Measurements from ENCODE around the gene RTL10.
"Not testable (repeated sequence)": the region's sequence is repeated elsewhere in the genome, so short reads cannot be mapped to it uniquely, and the experiment has no call there.

The RTL10 gene

DNA sequence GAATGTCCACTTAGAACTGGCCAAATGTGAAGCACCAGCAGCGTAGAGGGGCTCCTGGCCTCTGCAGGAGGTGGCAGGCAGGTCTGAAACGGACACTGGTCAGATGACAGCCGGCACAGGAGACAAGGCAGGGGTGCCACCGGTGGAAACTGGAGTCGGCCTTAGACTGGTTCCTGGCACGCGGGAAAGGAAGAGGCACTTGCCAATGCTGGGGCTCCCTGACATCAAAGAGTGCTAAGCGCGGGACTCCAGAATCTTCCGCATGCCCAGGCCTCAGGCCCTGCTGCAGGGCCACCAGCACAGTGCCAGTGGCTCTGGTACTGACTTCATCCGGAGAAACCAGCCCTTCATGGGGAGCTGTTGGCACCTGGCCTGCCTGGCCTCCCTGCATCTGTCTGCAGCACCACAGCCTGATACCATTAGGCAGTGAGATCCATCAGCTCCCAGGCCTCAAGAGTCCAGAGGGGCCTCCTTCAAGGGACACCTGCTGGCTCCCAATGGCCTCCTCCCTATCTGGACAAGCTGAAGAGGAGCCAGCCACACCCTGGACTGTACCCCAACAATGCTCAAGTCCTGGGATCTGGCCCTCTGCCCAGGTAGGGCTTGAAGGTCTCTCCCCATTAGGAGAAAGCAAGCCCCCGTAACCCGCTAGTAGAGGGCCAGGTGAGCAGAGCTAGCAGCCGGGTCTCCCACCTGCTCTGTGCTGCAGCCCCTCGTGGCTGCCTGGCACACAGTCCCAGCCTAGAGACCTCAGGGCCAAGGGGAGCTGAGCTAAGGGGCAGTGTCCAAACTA, 29.7 kb upstream of the RTL10 start:
- Histone ChIP-seq H3K4me1 (ENCODE audit: control insufficient read depth, low read length) (peaks cover 26% of the 10 kb centered on the region), H3K9me3 (ENCODE audit: control insufficient read depth, insufficient read depth, low read length) (no peaks in the 10 kb centered on the region), H3K4me3 (ENCODE audit: low read length) (no peak overlapping the region), H3K36me3 (ENCODE audit: control insufficient read depth, low read length) (no peaks in the 10 kb centered on the region), H3K9me2 (replicated peaks; ENCODE audit: control insufficient read depth, low read length) (no peaks in the 10 kb centered on the region), H3K4me2 (ENCODE audit: low read length) (no peak overlapping the region), H3K27ac (ENCODE audit: low read depth, low read length) (no peak overlapping the region), H3K27me3 (ENCODE audit: control insufficient read depth, low read length) (no peaks in the 10 kb centered on the region), H4K20me1 (ENCODE audit: control insufficient read depth, insufficient read depth, low read depth, low read length) (no peaks in the 10 kb centered on the region), H3F3A (ENCODE audit: control insufficient read depth, insufficient read depth) (no peaks in the 10 kb centered on the region), H3K79me2 (ENCODE audit: control insufficient read depth, low read length) (no peaks in the 10 kb centered on the region)
- no peak for TF ChIP-seq EZH2phosphoT487 (IDR thresholded peaks at IDR 0.05; ENCODE audit: borderline replicate concordance, low read length)
- TF ChIP-seq, protein P1, sequence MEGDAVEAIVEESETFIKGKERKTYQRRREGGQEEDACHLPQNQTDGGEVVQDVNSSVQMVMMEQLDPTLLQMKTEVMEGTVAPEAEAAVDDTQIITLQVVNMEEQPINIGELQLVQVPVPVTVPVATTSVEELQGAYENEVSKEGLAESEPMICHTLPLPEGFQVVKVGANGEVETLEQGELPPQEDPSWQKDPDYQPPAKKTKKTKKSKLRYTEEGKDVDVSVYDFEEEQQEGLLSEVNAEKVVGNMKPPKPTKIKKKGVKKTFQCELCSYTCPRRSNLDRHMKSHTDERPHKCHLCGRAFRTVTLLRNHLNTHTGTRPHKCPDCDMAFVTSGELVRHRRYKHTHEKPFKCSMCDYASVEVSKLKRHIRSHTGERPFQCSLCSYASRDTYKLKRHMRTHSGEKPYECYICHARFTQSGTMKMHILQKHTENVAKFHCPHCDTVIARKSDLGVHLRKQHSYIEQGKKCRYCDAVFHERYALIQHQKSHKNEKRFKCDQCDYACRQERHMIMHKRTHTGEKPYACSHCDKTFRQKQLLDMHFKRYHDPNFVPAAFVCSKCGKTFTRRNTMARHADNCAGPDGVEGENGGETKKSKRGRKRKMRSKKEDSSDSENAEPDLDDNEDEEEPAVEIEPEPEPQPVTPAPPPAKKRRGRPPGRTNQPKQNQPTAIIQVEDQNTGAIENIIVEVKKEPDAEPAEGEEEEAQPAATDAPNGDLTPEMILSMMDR (IDR thresholded peaks at IDR 0.05; ENCODE audit: low read depth, low read length, poor library complexity, severe bottlenecking): no peak

GRCh38 chr22:19883446-19883845, 28.8 kb upstream of the RTL10 start:
- H3K27ac ChIP-seq (ENCODE audit: low read depth, low read length); H3K9me3 ChIP-seq (ENCODE audit: control insufficient read depth, insufficient read depth, low read length); H4K20me1 ChIP-seq (ENCODE audit: control insufficient read depth, insufficient read depth, low read depth, low read length); H3K79me2 ChIP-seq (ENCODE audit: control insufficient read depth, low read length); H3K4me2 ChIP-seq (ENCODE audit: low read length); H3K4me3 ChIP-seq (ENCODE audit: low read length); H3K36me3 ChIP-seq (ENCODE audit: control insufficient read depth, low read length); H3K9me2 ChIP-seq (replicated peaks; ENCODE audit: control insufficient read depth, low read length); H3K27me3 ChIP-seq (ENCODE audit: control insufficient read depth, low read length); H3F3A ChIP-seq (ENCODE audit: control insufficient read depth, insufficient read depth): not testable (repeated sequence)
- H3K4me1 ChIP-seq (ENCODE audit: control insufficient read depth, low read length): peaks cover 26% of the 10 kb centered on the region

DNA sequence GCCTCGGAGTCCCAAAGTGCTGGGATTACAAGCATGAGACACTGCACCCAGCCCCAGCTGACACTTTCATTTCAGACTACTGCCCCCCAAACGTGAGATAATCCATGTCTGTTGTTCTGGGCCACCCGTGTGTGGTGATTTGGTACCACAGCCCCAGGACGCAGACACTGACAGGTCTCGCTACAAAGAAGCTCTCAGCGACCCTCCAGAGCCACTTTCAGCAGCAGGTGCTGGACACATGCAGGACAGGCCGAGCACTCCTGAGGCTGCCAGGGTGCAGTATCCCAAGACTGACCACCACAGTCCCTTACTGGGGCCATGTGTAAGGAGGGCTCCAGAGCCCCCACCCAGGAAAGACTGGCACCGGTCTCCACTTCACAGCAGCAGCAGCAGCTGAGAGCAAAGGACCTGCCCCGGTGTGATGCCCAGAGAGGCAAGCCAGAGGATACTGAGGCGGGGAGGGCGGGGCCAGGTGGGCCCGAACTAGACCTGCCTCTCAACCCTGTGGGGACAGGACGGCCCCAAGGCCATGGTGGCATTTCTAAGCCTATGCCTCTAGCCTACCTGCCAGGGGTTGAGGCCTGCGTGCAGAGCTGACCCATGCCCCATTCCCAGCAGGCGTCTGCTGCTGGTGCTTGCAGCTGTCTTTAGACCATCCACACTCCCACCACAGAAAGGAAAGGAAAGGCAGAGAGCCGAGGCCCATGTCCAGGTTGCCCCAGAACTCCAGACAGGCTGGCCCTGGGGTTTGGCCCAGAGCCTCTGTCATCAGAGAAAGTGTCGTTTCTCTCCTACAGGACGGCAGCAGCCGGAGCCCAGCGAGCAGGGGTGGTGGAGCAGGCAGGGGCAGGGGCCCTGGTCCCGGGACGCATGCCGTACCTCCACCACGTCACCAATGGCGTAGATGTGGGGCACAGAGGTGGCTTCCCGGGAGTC, 28.0 kb upstream of the RTL10 start:
- Histone ChIP-seq H3K36me3 (ENCODE audit: control insufficient read depth, low read length) (no peaks in the 10 kb centered on the region), H3K27me3 (ENCODE audit: control insufficient read depth, low read length) (no peaks in the 10 kb centered on the region), H4K20me1 (ENCODE audit: control insufficient read depth, insufficient read depth, low read depth, low read length) (no peaks in the 10 kb centered on the region), H3K9me2 (replicated peaks; ENCODE audit: control insufficient read depth, low read length) (no peaks in the 10 kb centered on the region), H3K4me3 (ENCODE audit: low read length) (no peak overlapping the region), H3K79me2 (ENCODE audit: control insufficient read depth, low read length) (no peaks in the 10 kb centered on the region), H3K27ac (ENCODE audit: low read depth, low read length) (no peak overlapping the region), H3K4me2 (ENCODE audit: low read length) (no peak overlapping the region), H3K9me3 (ENCODE audit: control insufficient read depth, insufficient read depth, low read length) (no peaks in the 10 kb centered on the region), H3K4me1 (ENCODE audit: control insufficient read depth, low read length) (peaks cover 24% of the 10 kb centered on the region), H3F3A (ENCODE audit: control insufficient read depth, insufficient read depth) (no peaks in the 10 kb centered on the region)
- no peak for TF ChIP-seq EZH2phosphoT487 (IDR thresholded peaks at IDR 0.05; ENCODE audit: borderline replicate concordance, low read length)

- TF ChIP-seq EZH2phosphoT487 (IDR thresholded peaks at IDR 0.05; ENCODE audit: borderline replicate concordance, low read length): no peak
- TF ChIP-seq, protein P1 (IDR thresholded peaks at IDR 0.05; ENCODE audit: low read depth, low read length, poor library complexity, severe bottlenecking): no peak
- no peak overlapping the region for H3K4me3 ChIP-seq (ENCODE audit: low read length)
- H3K9me3 ChIP-seq (ENCODE audit: control insufficient read depth, insufficient read depth, low read length): no peaks in the 10 kb centered on the region
- H3K27me3 ChIP-seq (ENCODE audit: control insufficient read depth, low read length): no peaks in the 10 kb centered on the region
- peaks cover 6% of the 10 kb centered on the region for H3K4me1 ChIP-seq (ENCODE audit: control insufficient read depth, low read length)
- H3K79me2 ChIP-seq (ENCODE audit: control insufficient read depth, low read length): no peaks in the 10 kb centered on the region
- H3F3A ChIP-seq (ENCODE audit: control insufficient read depth, insufficient read depth): no peaks in the 10 kb centered on the region
- H3K4me2 ChIP-seq (ENCODE audit: low read length): no peak overlapping the region
- no peaks in the 10 kb centered on the region for H3K9me2 ChIP-seq (replicated peaks; ENCODE audit: control insufficient read depth, low read length)
- no peaks in the 10 kb centered on the region for H3K36me3 ChIP-seq (ENCODE audit: control insufficient read depth, low read length)
- H3K27ac ChIP-seq (ENCODE audit: low read depth, low read length): no peak overlapping the region
- no peaks in the 10 kb centered on the region for H4K20me1 ChIP-seq (ENCODE audit: control insufficient read depth, insufficient read depth, low read depth, low read length)
Measured at GRCh38 chr22:19880786-19881569, 26.3 kb upstream of the RTL10 start.
